Stimulated activated CD4-positive, alpha-beta T cell treated with anti-CD3 and anti-CD28 coated beads, Interleukin-1b, Interleukin-23, amount 100 ng/mL, for 48 hours (primary cell): ENCODE data around the gene NXPH3.

Experiments
- DNase-seq: peaks from one replicate; pipeline ENCODE4 v3.0.0-alpha.2; 2020

The NXPH3 gene

DNA sequence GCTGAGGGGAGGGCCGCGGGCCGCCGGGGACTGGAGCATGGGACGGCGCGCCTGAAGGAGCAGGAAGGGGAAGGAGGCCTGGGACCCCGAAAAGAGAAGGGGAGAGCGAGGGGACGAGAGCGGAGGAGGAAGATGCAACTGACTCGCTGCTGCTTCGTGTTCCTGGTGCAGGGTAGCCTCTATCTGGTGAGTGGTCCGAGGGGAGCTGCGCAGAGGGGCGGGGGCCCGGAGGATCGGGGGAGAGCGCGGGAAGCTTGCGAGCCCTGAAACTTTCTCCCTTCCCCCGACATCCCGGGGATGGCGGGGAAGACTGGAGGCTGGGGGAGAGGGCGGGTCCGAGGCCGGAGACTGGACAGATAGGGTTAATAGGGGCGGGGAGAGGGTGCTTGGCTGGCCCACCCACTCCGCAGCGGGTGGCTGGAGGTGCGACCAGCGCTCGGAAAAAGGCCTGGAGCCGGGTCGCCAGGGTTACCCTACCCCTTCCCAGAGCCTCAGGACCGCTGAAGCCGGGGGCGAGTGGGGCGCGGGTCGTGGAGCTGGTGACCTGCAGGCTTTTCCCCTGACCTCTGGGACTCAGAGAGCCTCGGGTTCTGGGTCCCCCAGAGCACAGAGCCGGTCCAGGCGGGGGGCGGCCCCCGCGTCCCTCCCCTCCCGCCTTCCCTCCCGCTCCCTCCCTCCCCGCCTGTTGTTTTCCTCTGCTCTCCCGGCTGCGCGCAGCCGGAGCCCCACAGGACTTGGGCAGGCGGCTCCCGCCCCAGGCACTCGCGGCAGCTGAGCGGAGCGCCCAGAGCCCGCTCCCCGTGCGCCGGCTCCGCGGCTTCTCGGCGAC lies 631 bp downstream of the NXPH3 start:
- no peak for DNase-seq

DNA sequence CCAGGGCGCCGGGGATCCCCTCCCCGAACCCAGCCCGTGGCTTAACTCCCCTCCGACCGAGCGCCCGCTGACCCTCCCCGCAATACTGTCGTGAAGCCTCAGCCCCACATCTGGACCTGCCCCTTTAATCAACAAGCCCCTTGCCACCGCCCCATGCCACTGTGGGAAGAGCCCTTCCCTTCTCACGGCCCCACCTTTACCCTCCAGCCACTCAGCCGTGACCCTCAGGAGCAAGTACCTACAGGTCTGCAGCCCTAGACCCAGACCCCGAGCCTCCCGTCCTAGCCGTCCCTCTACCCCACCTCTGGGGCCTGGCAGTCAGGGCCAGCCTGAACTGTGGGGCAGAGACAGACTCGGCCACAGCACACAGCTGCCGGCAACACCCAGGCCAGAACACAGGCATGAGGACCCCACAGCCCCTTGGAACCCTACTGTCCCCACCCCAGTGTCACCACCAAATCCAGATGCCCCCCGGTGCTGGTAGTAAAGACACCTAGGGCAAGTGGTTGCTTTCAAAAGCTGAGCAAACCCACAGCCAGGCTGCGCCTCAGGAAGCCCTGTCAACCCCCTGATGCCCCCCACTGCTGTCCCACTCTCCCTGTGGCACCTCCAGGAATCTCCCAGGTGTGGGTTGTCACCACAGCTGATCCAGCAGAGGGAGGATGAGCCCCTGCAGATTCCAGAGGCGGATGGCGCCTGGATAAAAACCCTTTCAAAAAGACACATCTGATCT lies 1.4 kb downstream of the NXPH3 start:
- no peak for DNase-seq

DNA sequence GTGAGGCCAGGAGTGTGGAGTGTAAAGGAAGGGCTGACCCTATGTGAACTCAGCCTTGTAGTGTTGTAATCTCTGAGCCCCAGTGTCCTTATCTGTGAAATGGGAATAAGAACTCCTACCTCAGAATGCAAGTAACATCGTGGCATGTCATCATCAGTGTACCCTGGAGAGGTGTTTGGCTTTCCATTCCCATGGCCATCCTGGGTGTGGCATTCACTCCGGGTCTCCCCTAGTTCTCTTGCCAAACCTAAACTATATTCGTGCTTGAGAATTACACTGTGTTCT lies 1.9 kb downstream of the NXPH3 start:
- no peak for DNase-seq

DNA sequence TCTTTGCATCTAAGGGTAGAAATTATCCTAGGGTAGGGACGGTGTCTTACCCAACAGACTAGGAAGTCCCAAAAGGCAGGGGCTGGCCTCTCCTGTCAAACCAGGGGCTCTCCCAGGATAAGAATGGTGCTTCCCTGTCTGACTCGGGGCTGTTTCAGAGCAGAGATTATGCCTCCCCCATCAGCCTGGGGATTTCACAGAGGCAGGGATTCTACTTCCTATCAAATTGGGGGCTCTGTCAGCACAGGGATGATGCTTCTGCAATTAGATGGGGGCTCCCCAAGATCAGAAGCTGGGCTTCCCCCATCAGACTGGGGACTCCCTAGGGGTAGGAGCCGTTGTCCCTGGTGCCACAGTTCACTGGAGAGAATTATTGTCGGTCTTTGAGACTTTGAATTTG lies 2.3 kb downstream of the NXPH3 start:
- DNase-seq: no peak

DNA sequence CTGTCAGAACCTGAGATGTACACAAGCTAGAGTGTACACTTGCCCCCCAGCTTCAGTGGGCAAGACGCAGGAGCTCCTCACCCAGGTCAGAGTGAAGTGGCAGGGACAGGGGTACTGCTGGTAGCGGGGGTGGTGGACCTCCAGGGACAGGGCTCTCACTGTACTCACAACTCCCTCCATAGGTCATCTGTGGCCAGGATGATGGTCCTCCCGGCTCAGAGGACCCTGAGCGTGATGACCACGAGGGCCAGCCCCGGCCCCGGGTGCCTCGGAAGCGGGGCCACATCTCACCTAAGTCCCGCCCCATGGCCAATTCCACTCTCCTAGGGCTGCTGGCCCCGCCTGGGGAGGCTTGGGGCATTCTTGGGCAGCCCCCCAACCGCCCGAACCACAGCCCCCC lies 2.7 kb downstream of the NXPH3 start:
- DNase-seq: no peak

DNA sequence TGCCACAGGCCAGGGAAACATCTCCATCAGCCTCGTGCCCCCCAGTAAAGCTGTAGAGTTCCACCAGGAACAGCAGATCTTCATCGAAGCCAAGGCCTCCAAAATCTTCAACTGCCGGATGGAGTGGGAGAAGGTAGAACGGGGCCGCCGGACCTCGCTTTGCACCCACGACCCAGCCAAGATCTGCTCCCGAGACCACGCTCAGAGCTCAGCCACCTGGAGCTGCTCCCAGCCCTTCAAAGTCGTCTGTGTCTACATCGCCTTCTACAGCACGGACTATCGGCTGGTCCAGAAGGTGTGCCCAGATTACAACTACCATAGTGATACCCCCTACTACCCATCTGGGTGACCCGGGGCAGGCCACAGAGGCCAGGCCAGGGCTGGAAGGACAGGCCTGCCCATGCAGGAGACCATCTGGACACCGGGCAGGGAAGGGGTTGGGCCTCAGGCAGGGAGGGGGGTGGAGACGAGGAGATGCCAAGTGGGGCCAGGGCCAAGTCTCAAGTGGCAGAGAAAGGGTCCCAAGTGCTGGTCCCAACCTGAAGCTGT lies 3.4 kb downstream of the NXPH3 start:
- no peak for DNase-seq

DNA sequence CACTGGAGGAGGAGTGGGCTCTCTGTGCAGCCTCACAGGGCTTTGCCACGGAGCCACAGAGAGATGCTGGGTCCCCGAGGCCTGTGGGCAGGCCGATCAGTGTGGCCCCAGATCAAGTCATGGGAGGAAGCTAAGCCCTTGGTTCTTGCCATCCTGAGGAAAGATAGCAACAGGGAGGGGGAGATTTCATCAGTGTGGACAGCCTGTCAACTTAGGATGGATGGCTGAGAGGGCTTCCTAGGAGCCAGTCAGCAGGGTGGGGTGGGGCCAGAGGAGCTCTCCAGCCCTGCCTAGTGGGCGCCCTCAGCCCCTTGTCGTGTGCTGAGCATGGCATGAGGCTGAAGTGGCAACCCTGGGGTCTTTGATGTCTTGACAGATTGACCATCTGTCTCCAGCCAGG lies 3.9 kb downstream of the NXPH3 start:
- no peak for DNase-seq

DNA sequence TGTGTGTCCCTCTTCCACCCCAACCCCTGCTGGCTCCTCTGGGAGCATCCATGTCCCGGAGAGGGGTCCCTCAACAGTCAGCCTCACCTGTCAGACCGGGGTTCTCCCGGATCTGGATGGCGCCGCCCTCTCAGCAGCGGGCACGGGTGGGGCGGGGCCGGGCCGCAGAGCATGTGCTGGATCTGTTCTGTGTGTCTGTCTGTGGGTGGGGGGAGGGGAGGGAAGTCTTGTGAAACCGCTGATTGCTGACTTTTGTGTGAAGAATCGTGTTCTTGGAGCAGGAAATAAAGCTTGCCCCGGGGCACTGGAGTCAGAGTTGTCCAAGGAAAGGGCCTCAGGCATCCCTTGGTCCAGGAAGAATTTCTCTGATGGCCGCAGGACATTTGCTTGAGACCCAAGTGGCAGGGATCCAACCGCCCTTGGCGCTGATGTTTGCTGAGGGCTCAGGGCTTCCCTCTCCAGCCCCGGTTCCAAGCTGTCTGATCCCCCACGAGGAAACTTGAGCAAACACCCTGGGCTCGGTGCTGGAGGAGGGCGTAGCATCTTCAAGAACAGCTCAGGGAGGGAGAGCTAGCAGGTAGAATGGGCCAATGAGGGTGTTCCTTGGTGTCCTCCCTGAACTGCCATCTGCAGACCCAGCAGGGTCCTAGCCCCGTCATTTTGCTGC lies 4.5 kb downstream of the NXPH3 start:
- DNase-seq: no peak

DNA sequence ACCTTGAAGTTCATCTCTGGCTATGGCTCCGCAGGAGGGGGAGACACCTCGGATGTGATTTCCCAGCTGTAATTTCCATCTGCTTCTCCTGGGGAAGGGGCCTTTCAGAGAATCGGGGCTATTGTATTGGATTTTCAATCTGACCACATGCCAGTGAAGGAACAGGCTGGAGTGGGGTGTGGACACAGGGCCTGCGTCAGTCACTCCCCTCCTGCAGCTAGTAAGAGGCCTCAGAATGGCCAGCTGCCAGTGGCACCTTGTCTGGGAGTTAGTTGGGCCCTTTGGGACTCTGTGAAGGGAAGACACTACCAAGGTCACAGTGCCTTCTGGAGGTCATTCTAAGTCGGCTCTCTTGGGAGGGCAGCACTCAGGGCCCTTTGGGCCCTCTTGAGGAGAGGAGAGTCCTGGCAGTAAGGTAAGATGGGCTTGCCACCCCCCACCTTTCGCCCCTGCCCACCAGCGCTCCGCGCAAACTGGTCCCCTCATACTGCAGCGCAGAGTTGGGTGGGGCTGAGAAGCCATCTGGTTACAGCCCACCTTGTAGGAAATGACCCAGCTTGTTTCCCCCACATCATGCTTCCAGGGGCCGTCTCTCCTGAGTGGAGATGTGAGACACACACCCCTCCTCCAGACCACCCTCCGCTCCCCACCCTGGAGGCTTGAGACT lies 5.4 kb downstream of the NXPH3 start:
- DNase-seq: no peak

DNA sequence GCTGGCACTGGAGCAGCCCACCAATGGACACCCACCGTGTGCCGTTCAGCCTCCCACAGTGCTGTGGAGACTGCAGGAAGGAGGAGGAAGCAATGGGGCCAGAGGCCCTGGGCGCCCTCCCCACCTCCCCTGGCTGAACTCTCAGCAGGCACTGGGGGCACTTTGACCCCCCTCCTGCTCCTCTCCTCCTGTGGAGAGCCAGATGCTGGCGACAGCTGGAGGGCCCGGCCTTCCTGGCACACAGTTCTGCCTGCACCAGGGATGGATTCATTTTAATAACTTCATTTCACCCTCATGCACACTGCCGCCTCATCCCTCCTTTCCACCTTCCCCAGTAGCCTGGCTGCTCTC lies 6.0 kb downstream of the NXPH3 start:
- no peak for DNase-seq

DNA sequence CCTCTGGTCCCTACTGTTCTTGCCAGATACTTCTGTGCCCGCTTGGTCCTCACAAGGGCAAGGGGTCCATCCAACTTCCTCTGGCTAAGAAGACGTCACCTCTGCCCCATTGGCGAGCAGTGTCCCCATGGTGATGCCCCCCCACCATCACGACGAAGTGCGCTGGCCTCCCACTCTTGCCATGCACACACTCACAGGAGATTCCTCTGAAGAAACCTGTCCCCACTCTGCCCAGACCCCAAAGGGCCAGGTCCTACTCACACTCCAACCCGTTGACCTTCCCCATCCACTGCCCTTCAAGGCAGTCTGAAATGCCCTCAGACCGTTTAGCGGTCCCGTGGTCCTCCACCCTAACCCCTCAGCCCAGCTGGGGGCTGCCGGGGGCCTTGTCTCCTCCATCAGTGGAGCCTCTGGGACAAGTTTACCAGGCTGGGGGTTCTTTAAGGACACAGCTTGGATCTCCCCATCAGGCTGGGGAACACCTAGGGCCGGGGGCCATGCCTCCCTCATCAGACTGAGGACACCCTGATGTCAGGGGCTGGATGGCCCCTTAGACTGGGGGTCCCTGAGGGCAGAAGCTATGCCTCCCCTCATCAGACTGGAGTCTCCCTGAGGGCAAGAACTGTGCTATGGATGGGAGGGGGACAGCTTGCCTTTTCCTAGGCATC lies 6.5 kb downstream of the NXPH3 start:
- DNase-seq: no peak

DNA sequence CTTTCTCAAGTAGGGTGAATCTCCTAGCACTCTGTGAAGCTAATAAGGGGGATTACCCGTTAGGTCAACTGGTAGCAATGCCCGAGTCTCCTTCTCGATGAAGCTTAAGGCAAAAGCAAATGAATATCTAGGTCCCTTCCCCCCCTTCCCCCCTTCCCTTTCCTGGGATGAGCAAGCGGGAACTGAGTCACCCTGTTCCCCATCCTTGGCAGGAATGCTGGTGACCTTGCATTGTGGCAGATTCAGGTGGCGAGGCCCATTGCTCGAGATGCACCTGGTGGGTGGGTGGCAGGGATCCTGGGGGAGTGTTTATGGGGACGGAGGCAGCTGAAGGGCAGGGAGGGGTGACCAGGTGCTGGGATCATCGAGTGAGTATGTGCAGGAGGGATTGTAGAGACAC lies 7.1 kb downstream of the NXPH3 start:
- DNase-seq: no peak

DNA sequence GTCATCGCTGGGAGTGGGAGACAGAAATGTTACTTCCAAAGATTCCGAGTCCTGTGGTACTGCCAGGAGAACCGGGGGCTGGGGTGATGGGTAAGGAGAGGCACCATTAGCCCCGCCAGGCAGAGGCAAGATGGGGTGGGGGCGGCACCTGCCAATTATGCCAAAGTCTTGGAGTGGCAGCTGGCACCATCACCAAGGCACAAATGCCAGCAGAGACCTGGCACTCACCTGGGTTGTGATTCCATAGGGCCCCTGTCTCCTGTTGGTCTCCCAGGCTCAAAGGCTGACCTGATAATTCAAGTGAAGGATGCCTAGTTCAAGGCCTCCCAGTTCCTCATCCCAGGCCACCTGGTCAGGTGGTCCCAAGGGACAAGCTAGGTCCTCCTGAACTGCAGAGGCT lies 7.6 kb downstream of the NXPH3 start:
- no peak for DNase-seq

DNA sequence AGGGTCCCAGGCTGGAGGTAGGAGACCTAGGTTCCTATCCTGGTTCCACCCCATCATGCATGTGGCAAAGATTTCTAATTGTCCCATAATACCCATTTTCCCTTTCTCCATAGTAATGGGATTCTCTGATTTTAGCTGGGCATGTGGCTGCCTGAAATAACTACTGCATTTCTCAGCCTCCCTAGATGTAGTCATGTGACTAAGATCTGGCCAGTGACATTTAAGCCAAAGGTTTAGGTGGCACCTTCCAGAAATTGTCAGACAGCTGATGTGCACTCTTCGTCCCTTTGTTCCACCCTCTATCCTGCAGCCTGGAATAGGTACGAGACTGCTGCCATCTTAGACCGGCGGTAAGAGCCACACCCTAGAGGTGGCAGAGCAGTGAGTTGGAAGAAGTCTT lies 8.2 kb downstream of the NXPH3 start:
- no peak for DNase-seq

DNA sequence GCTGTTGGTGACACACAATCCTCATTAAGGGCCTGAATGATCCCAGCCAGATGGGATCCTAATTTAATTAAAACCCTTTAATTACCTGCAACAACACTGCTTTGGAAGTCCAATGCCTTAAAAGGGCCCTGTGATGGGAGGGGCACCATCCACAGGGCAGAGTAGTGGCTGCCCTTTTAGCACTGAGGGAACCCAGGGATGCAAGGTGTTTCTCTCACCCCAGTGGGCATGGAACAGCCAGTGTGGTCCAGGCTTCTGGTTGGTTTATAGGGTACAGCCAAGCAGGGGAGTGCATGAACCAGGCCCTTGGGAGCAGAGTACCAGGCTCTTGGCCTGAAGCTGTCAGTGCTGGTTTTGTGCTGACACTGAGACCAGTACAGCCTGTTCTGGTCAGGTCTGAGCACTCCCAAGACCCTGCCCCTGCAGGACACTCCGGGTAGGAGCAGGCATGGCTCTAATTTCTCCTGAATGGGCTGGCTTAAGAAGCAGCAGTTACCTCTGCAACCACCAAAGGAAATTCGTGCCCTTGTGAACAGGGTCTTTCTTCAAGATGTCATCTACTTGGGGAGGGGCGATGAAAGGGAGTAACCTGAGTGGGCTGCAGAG lies 9.9 kb downstream of the NXPH3 start:
- DNase-seq: no peak

DNA sequence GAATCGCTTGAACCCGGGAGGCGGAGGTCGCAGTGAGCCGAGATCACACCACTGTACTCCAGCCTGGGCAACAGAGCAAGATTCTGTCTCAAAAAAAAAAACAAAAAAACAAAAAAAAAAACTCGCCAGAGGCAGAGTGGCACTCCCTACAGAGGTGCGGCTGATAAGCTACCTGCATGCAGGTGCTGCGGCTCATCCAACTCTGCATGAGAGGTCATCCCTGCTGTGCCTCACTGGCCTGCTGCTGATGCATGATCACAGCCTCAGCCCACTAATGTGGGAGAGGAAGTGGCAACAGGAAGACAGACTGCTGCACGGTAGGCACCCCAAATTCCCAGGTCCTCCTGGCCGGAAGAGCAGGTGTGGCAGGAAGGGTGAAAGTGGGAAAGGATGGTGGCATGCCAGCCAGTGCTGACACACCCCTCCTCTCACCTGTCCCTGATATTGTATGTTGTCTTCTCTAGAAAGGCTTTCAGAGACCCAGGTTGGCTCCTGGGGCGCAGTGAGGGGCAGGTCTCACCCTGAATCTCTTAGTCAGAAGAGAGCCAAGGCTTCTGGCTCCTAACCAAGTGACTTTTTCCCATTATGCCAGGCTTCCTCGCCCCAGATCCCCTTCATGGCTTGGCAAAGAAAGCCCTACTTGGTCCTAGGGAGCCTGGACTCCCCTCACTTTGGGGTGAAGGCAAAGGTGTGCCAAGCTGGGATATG lies 11.8 kb downstream of the NXPH3 start:
- no peak for DNase-seq

DNA sequence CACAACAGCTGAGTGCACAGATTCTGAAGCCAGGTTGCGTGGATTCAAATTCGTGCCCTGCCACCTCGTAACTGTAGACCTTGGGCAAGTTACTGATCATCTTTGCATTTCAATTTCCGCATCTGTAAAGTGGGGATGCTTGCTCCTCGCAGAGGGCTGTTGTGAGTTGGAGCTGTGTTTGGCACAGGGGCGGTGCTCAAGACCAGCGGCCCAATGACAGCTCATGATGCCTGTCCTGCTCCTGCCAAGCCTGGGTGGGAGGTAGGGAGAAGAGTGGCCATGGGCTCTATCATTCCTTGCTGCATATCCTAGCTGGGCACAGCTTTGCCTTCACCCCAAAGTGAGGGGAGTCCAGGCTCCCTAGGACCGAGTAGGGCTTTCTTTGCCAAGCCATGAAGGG lies 12.6 kb downstream of the NXPH3 start:
- no peak for DNase-seq

DNA sequence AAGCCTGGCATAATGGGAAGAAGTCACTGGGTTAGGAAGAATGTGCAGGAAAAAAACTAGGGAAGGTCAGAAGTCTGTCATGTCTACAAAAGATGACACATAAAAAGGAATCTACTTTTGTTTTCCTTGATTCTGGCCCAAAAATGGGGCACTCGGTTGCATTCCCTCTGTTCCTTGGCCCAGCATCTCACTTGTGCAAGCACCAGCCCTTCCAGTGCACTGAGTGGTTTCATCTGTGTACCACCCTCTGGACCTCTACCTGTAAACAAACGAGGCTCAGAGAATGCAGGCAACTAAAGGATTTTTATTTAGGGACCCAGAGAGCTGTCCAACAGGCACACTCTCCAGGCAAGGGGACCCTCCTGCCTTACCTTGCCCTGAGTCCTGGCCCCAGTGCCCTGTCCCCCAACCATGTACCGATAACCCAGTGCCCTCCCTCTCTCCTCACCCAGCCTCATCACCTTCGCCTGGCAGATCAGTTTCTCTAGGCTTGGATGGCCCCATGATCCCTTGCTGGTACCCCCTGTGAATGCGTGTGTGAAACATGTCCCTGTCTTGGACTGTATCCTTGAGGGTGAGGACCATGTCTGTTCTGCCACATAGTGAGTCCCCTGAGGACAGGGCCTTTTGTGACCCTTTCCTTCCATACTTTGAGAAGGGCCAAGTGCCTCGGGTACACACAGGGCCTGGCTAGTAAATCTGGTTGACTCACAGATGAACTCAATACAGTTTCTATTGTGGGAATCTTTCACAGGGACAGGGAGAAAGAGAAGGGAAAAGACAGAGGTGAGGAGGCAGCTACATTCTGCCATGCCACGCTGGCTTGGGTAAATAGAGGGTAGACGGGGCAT lies 13.3 kb downstream of the NXPH3 start:
- no peak for DNase-seq

DNA sequence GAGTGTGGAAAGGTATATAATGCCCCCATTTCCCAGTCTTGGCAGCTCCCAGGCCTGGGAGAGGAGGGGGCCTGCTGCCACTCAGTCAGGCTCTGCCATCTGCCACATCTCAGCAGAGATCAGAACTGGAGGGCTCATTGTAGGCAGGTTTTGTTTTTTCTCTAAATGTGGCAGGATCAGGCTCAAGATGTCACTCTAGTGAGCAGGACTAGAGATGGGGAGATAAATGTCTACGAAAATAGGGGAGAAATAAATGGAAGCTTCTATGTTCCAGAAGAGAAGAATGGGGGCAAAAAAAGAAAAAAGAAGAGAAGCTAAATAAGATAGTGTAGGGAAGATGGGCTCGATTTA lies 13.9 kb downstream of the NXPH3 start:
- no peak for DNase-seq

DNA sequence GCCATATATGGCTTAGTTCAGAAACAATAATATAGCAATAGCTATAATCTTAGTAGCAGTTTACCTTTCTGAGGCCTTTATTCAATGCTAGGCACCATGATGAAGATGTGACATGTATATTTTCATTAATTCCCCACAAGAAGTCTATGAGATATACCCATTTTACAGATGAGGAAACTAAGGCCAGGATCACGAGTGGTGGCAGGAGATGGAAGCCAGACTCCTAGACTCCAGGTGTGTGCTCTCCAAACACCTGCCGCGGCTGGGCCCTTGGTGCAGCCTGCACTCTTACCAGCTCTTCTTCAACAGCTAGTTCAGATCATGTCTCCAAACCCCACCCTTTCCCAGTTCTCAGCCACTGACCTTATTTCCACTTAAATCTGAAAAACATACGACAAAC lies 15.2 kb downstream of the NXPH3 start:
- DNase-seq: no peak

DNA sequence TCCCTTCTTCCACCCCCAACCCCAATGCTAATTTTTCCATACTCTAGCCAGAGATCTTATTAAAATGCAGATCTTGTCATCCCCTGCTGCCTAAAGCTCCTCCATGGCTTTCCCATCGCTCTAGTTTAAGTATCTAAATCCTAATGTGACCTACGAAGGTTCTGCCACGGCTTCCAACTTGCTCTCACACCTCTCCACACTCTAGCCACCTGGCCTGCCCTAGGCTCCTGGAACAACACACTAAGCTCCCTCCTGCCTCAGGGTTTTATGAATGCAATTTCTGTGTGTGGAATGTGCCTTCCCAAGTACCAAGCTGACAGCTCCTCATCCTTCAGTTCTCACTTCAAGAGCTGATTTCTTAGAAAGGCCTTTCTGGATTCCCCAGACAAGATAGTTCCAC lies 16.6 kb downstream of the NXPH3 start:
- DNase-seq: no peak
